K562 (cell line): ENCODE data around the gene MCCD1. TPM values are rescaled to one million over a fixed set of nuclear protein-coding genes. Genes with fewer than 3 reads are reported as not detected.

ENCODE experiments used
- ATAC-seq: fragments of 200-7000 bp; cut with Tn5 transposase; 3 replicates; pipeline ENCODE4 v1.9.1; 2020; ENCODE audit warnings: moderate library complexity
- BruUV-seq: library from RNA; stranded (reverse); fragments of 400-500 nt; replicated peaks from 2 replicates; lab custom pipeline; 2021; lab: Mats Ljungman, UMichigan
- CTCF ChIA-PET: fragments of 300-600 bp; formaldehyde crosslinking; extraction: SDS; loops from one replicate; lab custom pipeline; 2021; ENCODE audit warnings: low intra/inter-chr PET ratio; lab: Yijun Ruan, JAX
- POLR2A ChIA-PET: fragments of 300-600, 350-650 bp; sonication (Branson Sonifier 250); formaldehyde crosslinking; extraction: SDS; loops from one replicate; lab custom pipeline; 2021; ENCODE audit warnings: antibody characterized with exemption, inconsistent platforms; lab: Yijun Ruan, JAX
- DNase-seq, 4 experiments: peaks; one replicate each; pipeline versions ENCODE4 v3.0.0 to v3.0.0-alpha.2; 2011 to 2018; ENCODE audit warnings: low spot score in 3 of 4, mixed read lengths in 3 of 4; ENCODE audit errors: extremely low read depth in 1 of 4
- FAIRE-seq: peaks from 2 replicates; lab custom pipeline; 2011; peaks lifted over from hg19 to GRCh38; lab: Jason Lieb, UNC
- H2AFZ ChIP-seq: 2 replicates; pipeline ENCODE4 v1.6.0; 2011; ENCODE audit warnings: low read depth, low read length, control low read depth, inconsistent platforms
- H3K27ac ChIP-seq: fragments of 200-600 bp; 3 replicates; pipeline ENCODE4 v1.8.0; 2011; ENCODE audit warnings: low read depth, mild to moderate bottlenecking, control low read depth, inconsistent platforms, low read length, moderate library complexity, mixed read lengths; ENCODE audit errors: extremely low read depth
- H3K27me3 ChIP-seq, 2 experiments: fragments of 300-600 bp in 1 of 2; 2 replicates in 1 of 2; 3 replicates in 1 of 2; pipeline versions ENCODE4 v1.6.0 to v1.8.0; 2011; ENCODE audit warnings: inconsistent platforms in 2 of 2, low read length in 2 of 2, mild to moderate bottlenecking in 1 of 2, mixed read lengths in 1 of 2, moderate library complexity in 1 of 2; ENCODE audit not compliant: control insufficient read depth in 2 of 2, insufficient read depth in 2 of 2
- H3K36me3 ChIP-seq: fragments of 300-600 bp; 3 replicates; pipeline ENCODE4 v1.8.0; 2011; ENCODE audit warnings: mild to moderate bottlenecking, low read length, inconsistent platforms; ENCODE audit not compliant: control insufficient read depth, insufficient read depth
- H3K4me1 ChIP-seq, 2 experiments: fragments of 200-600 bp in 1 of 2; replicated peaks in 1 of 2; 2 replicates in 1 of 2; 3 replicates in 1 of 2; pipeline versions ENCODE4 v1.5.1 to v1.8.0; 2011; ENCODE audit warnings: inconsistent platforms in 2 of 2, low read length in 2 of 2, mild to moderate bottlenecking in 1 of 2, mixed read lengths in 1 of 2, moderate library complexity in 1 of 2; ENCODE audit not compliant: control insufficient read depth in 2 of 2, insufficient read depth in 2 of 2
- H3K4me2 ChIP-seq: 2 replicates; pipeline ENCODE4 v1.6.1; 2011; ENCODE audit warnings: low read length, control low read depth, inconsistent platforms, mixed read lengths; ENCODE audit not compliant: insufficient read depth
- H3K4me3 ChIP-seq: fragments of 200-600 bp; sonication (generic), shearing (Covaris generic); 2 replicates; pipeline ENCODE4 v1.5.1; 2016; ENCODE audit warnings: control low read depth, inconsistent platforms
- H3K79me2 ChIP-seq: fragments of 200-600 bp; 3 replicates; pipeline ENCODE4 v1.8.0; 2011; ENCODE audit warnings: low read length, inconsistent platforms; ENCODE audit not compliant: control insufficient read depth, insufficient read depth
- H3K9ac ChIP-seq, 2 experiments: 2 replicates each; pipeline versions ENCODE4 v1.6.0 to v1.6.1; 2011; ENCODE audit warnings: low read depth in 2 of 2, low read length in 2 of 2, control low read depth in 1 of 2, inconsistent platforms in 1 of 2, mild to moderate bottlenecking in 1 of 2, mixed read lengths in 1 of 2; ENCODE audit not compliant: insufficient read depth in 1 of 2
- H3K9me1 ChIP-seq: one replicate; pipeline ENCODE4 v1.6.0; 2011; ENCODE audit warnings: inconsistent platforms, mild to moderate bottlenecking, low read length, moderate library complexity; ENCODE audit not compliant: control insufficient read depth, insufficient read depth
- H3K9me3 ChIP-seq: replicated peaks from 2 replicates; pipeline ENCODE4 v1.5.1; 2011; ENCODE audit warnings: low read depth, low read length, inconsistent platforms; ENCODE audit not compliant: control insufficient read depth, insufficient read depth
- H4K20me1 ChIP-seq: replicated peaks from 2 replicates; pipeline ENCODE4 v1.6.1; 2011; ENCODE audit warnings: low read length, inconsistent platforms, mixed read lengths; ENCODE audit not compliant: control insufficient read depth, insufficient read depth
- DDX20 ChIP-seq: fragments of 450-650 bp; IDR thresholded peaks from 2 replicates; pipeline ENCODE4 v1.6.1; 2016; ENCODE audit warnings: missing genetic modification characterization, low read depth, mild to moderate bottlenecking, missing compliant biosample characterization, moderate library complexity
- FOXP4 ChIP-seq: sonication (generic); formaldehyde crosslinking; IDR thresholded peaks from 2 replicates; pipeline ENCODE4 v1.8.0; 2022; ENCODE audit warnings: mild to moderate bottlenecking, missing genetic modification reagents, borderline replicate concordance
- SMARCA5 ChIP-seq: fragments of 450-650 bp; IDR thresholded peaks from 2 replicates; pipeline ENCODE4 v1.6.1; 2016
- YY1 ChIP-seq, 3 experiments: IDR thresholded peaks; 2 replicates each; pipeline ENCODE4 v1.6.1; 2011; ENCODE audit warnings: low read length in 2 of 3, mild to moderate bottlenecking in 2 of 3, moderate library complexity in 2 of 3, borderline replicate concordance in 1 of 3, control low read depth in 1 of 3, low read depth in 1 of 3; ENCODE audit not compliant: insufficient read depth in 3 of 3, insufficient replicate concordance in 2 of 3, control insufficient read depth in 1 of 3, insufficient read length in 1 of 3; ENCODE audit errors: extremely low read depth in 1 of 3
- ZNF124 ChIP-seq: sonication (generic); formaldehyde crosslinking; IDR thresholded peaks from 2 replicates; pipeline ENCODE4 v1.8.1; 2022; ENCODE audit warnings: missing genetic modification reagents
- ZNF175 ChIP-seq: fragments of 200-800 bp; sonication (Bioruptor generic); IDR thresholded peaks from 2 replicates; pipeline ENCODE4 v1.6.1; 2016; ENCODE audit warnings: low read depth, mild to moderate bottlenecking, missing genetic modification characterization, missing compliant biosample characterization
- WGBS: fragments of 100-300 bp; shearing (Covaris generic); methylation state at CpG from one replicate; pipeline ENCODE4 v1.1.6; 2016; ENCODE audit warnings: low coverage, mixed read lengths; ENCODE audit not compliant: insufficient coverage; ENCODE audit errors: missing lambda C conversion rate; 5-methylcytosine and 5-hydroxymethylcytosine counted together
- in situ Hi-C: fragments of 300-500 bp; cut with MboI; formaldehyde crosslinking; loops from 4 replicates; pipeline ENCODE4 v1.15.0; 2018; ENCODE audit warnings: inconsistent platforms, mixed read lengths
- intact Hi-C: fragments of 100-400 bp; cut with micrococcal nuclease; formaldehyde crosslinking; loops from 2 replicates; pipeline ENCODE4 v1.14.2; 2022
- polyA plus RNA-seq, 8 experiments: library from polyadenylated mRNA; depleted of rRNA in 4 of 8; stranded (reverse) in 5 of 8; unstranded in 3 of 8; fragments of >200 nt; fragmentation: Nextera tagmentation in 2 of 8; fragmentation: Illumina TruSeq in 1 of 8; extraction: Ambion mirVana in 2 of 8; extraction: Trizol in 1 of 8; gene quantifications; 2 replicates each; pipeline versions ENCODE4 v1.2.1 to v1.2.3, GENCODE V29; 2011 to 2014; ENCODE audit warnings: inconsistent platforms in 1 of 8, missing spikeins in 1 of 8
- total RNA-seq, 7 experiments: library from RNA; depleted of rRNA in 6 of 7; stranded (reverse); fragments of >200 nt in 6 of 7; fragmentation: Illumina TruSeq in 2 of 7; extraction: Trizol in 2 of 7; gene quantifications; 2 replicates each; pipeline versions ENCODE4 v1.2.1 to v1.2.3, GENCODE V29; 2011 to 2021; ENCODE audit warnings: low replicate concordance in 1 of 7
- TF ChIP-seq, protein P1 (sequence below): fragments of 250-450 bp; sonication (Bioruptor Pico); IDR thresholded peaks from 2 replicates; pipeline ENCODE4 v1.8.0; 2021; ENCODE audit warnings: mild to moderate bottlenecking, moderate library complexity
- TF ChIP-seq, protein P2 (sequence below): sonication (generic); formaldehyde crosslinking; IDR thresholded peaks from 2 replicates; pipeline ENCODE4 v1.8.1; 2023; ENCODE audit warnings: mild to moderate bottlenecking, missing genetic modification reagents

The MCCD1 gene
- total and polyA plus RNA-seq, 9 of the 15 experiments (the other 6 are each of a cell fraction or from before 2014, with no cell fraction given), result not detected

GRCh38 chr6:31489086-31489485 lies 39.7 kb upstream of the MCCD1 start:
- H3K27me3 ChIP-seq, result no peaks in the 10 kb centered on the region
- no peak overlapping the region for H3K9ac ChIP-seq
- no peak for ATAC-seq
- H3K79me2 ChIP-seq, result peaks cover under 1% of the 10 kb centered on the region; the same call in 1 of the 3 replicates
- in situ Hi-C loops, result no loop called here
- WGBS, result 34% methylated on average over 4 of the region's 4 CpGs
- no peaks in the 10 kb centered on the region for H4K20me1 ChIP-seq
- no peak for TF ChIP-seq YY1 (IDR thresholded peaks at IDR 0.05; ENCODE audit: borderline replicate concordance in 1 of 3, control insufficient read depth in 1 of 3, extremely low read depth in 1 of 3, insufficient read depth in 3 of 3, insufficient read length in 1 of 3, insufficient replicate concordance in 2 of 3, low read depth in 1 of 3, low read length in 2 of 3)
- TF ChIP-seq, protein P1, sequence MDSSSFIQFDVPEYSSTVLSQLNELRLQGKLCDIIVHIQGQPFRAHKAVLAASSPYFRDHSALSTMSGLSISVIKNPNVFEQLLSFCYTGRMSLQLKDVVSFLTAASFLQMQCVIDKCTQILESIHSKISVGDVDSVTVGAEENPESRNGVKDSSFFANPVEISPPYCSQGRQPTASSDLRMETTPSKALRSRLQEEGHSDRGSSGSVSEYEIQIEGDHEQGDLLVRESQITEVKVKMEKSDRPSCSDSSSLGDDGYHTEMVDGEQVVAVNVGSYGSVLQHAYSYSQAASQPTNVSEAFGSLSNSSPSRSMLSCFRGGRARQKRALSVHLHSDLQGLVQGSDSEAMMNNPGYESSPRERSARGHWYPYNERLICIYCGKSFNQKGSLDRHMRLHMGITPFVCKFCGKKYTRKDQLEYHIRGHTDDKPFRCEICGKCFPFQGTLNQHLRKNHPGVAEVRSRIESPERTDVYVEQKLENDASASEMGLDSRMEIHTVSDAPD (CRISPR knock-in tag), result no peak
- no peak for TF ChIP-seq ZNF124 (CRISPR knock-in tag)
- no peak for TF ChIP-seq DDX20 (tag)
- TF ChIP-seq FOXP4 (CRISPR knock-in tag), result no peak
- TF ChIP-seq, protein P2, sequence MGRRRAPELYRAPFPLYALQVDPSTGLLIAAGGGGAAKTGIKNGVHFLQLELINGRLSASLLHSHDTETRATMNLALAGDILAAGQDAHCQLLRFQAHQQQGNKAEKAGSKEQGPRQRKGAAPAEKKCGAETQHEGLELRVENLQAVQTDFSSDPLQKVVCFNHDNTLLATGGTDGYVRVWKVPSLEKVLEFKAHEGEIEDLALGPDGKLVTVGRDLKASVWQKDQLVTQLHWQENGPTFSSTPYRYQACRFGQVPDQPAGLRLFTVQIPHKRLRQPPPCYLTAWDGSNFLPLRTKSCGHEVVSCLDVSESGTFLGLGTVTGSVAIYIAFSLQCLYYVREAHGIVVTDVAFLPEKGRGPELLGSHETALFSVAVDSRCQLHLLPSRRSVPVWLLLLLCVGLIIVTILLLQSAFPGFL (CRISPR knock-in tag), result no peak
- TF ChIP-seq SMARCA5, result no peak
- no peak for TF ChIP-seq ZNF175 (CRISPR knock-in tag)
- H3K9me3 ChIP-seq, result no peaks in the 10 kb centered on the region
- no peak overlapping the region for H3K4me3 ChIP-seq
- no peak overlapping the region for H3K4me2 ChIP-seq
- H3K4me1 ChIP-seq, result peaks cover 20 to 24% of the 10 kb centered on the region in 2 experiments; a peak in 4 of 5 replicates
- no peak overlapping the region for H2AFZ ChIP-seq
- H3K27ac ChIP-seq, result no peak overlapping the region
- ChIA-PET POLR2A (interaction anchor here (0.8 to 1.3 kb wide), 3 partner anchors 9 to 70 kb away, joined by 3 to 4 read pairs (median 3); no protein-coding TSS in a partner anchor), CTCF (no interaction called here)
- no peak for FAIRE-seq
- intact Hi-C loops, result no loop called here
- no peaks in the 10 kb centered on the region for H3K36me3 ChIP-seq
- H3K9me1 ChIP-seq, result no peaks in the 10 kb centered on the region
- BruUV-seq, result no TSS peak
- DNase-seq, result no peak
